K562 (cell line): ENCODE data around the gene IRF5. TPM values are rescaled to one million over a fixed set of nuclear protein-coding genes. Genes with fewer than 3 reads are reported as not detected.
A peak's percentile ranks its signal among the peaks of the same experiment; 100 is the strongest.

Experiments
- ATAC-seq: fragments of 200-7000 bp; cut with Tn5 transposase; 3 replicates; pipeline ENCODE4 v1.9.1; 2020; ENCODE audit warnings: moderate library complexity
- BruUV-seq: library from RNA; stranded (reverse); fragments of 400-500 nt; replicated peaks from 2 replicates; lab custom pipeline; 2021; lab: Mats Ljungman, UMichigan
- CTCF ChIA-PET: fragments of 300-600 bp; formaldehyde crosslinking; extraction: SDS; loops from one replicate; lab custom pipeline; 2021; ENCODE audit warnings: low intra/inter-chr PET ratio; lab: Yijun Ruan, JAX
- POLR2A ChIA-PET: fragments of 300-600, 350-650 bp; sonication (Branson Sonifier 250); formaldehyde crosslinking; extraction: SDS; loops from one replicate; lab custom pipeline; 2021; ENCODE audit warnings: antibody characterized with exemption, inconsistent platforms; lab: Yijun Ruan, JAX
- DNase-seq, 4 experiments: peaks; one replicate each; pipeline versions ENCODE4 v3.0.0 to v3.0.0-alpha.2; 2011 to 2018; ENCODE audit warnings: low spot score in 3 of 4, mixed read lengths in 3 of 4; ENCODE audit errors: extremely low read depth in 1 of 4
- FAIRE-seq: peaks from 2 replicates; lab custom pipeline; 2011; peaks lifted over from hg19 to GRCh38; lab: Jason Lieb, UNC
- H2AFZ ChIP-seq: 2 replicates; pipeline ENCODE4 v1.6.0; 2011; ENCODE audit warnings: low read depth, low read length, control low read depth, inconsistent platforms
- H3K27ac ChIP-seq: fragments of 200-600 bp; 3 replicates; pipeline ENCODE4 v1.8.0; 2011; ENCODE audit warnings: low read depth, mild to moderate bottlenecking, control low read depth, inconsistent platforms, low read length, moderate library complexity, mixed read lengths; ENCODE audit errors: extremely low read depth
- H3K27me3 ChIP-seq, 2 experiments: fragments of 300-600 bp in 1 of 2; 2 replicates in 1 of 2; 3 replicates in 1 of 2; pipeline versions ENCODE4 v1.6.0 to v1.8.0; 2011; ENCODE audit warnings: inconsistent platforms in 2 of 2, low read length in 2 of 2, mild to moderate bottlenecking in 1 of 2, mixed read lengths in 1 of 2, moderate library complexity in 1 of 2; ENCODE audit not compliant: control insufficient read depth in 2 of 2, insufficient read depth in 2 of 2
- H3K36me3 ChIP-seq: fragments of 300-600 bp; 3 replicates; pipeline ENCODE4 v1.8.0; 2011; ENCODE audit warnings: mild to moderate bottlenecking, low read length, inconsistent platforms; ENCODE audit not compliant: control insufficient read depth, insufficient read depth
- H3K4me1 ChIP-seq, 2 experiments: fragments of 200-600 bp in 1 of 2; replicated peaks in 1 of 2; 2 replicates in 1 of 2; 3 replicates in 1 of 2; pipeline versions ENCODE4 v1.5.1 to v1.8.0; 2011; ENCODE audit warnings: inconsistent platforms in 2 of 2, low read length in 2 of 2, mild to moderate bottlenecking in 1 of 2, mixed read lengths in 1 of 2, moderate library complexity in 1 of 2; ENCODE audit not compliant: control insufficient read depth in 2 of 2, insufficient read depth in 2 of 2
- H3K4me2 ChIP-seq: 2 replicates; pipeline ENCODE4 v1.6.1; 2011; ENCODE audit warnings: low read length, control low read depth, inconsistent platforms, mixed read lengths; ENCODE audit not compliant: insufficient read depth
- H3K4me3 ChIP-seq: fragments of 200-600 bp; sonication (generic), shearing (Covaris generic); 2 replicates; pipeline ENCODE4 v1.5.1; 2016; ENCODE audit warnings: control low read depth, inconsistent platforms
- H3K79me2 ChIP-seq: fragments of 200-600 bp; 3 replicates; pipeline ENCODE4 v1.8.0; 2011; ENCODE audit warnings: low read length, inconsistent platforms; ENCODE audit not compliant: control insufficient read depth, insufficient read depth
- H3K9ac ChIP-seq, 2 experiments: 2 replicates each; pipeline versions ENCODE4 v1.6.0 to v1.6.1; 2011; ENCODE audit warnings: low read depth in 2 of 2, low read length in 2 of 2, control low read depth in 1 of 2, inconsistent platforms in 1 of 2, mild to moderate bottlenecking in 1 of 2, mixed read lengths in 1 of 2; ENCODE audit not compliant: insufficient read depth in 1 of 2
- H3K9me1 ChIP-seq: one replicate; pipeline ENCODE4 v1.6.0; 2011; ENCODE audit warnings: inconsistent platforms, mild to moderate bottlenecking, low read length, moderate library complexity; ENCODE audit not compliant: control insufficient read depth, insufficient read depth
- H3K9me3 ChIP-seq: replicated peaks from 2 replicates; pipeline ENCODE4 v1.5.1; 2011; ENCODE audit warnings: low read depth, low read length, inconsistent platforms; ENCODE audit not compliant: control insufficient read depth, insufficient read depth
- H4K20me1 ChIP-seq: replicated peaks from 2 replicates; pipeline ENCODE4 v1.6.1; 2011; ENCODE audit warnings: low read length, inconsistent platforms, mixed read lengths; ENCODE audit not compliant: control insufficient read depth, insufficient read depth
- ARID1B ChIP-seq: fragments of 450-650 bp; IDR thresholded peaks from 2 replicates; pipeline ENCODE4 v1.6.1; 2016; ENCODE audit warnings: antibody characterized with exemption, mild to moderate bottlenecking, inconsistent platforms
- HNRNPL ChIP-seq: fragments of 200-400 bp; formaldehyde crosslinking; IDR thresholded peaks from 2 replicates; pipeline ENCODE4 v1.6.1; 2017; ENCODE audit warnings: low read depth, mild to moderate bottlenecking, low read length
- RB1 ChIP-seq: fragments of 450-650 bp; IDR thresholded peaks from 2 replicates; pipeline ENCODE4 v1.6.1; 2017; ENCODE audit warnings: low read depth, mild to moderate bottlenecking
- SAP30 ChIP-seq: fragments of 200-600 bp; sonication (generic); IDR thresholded peaks from 2 replicates; pipeline ENCODE4 v1.6.1; 2012; ENCODE audit warnings: borderline replicate concordance, low read depth, mild to moderate bottlenecking, moderate library complexity, low read length, control low read depth, inconsistent platforms; ENCODE audit not compliant: insufficient read depth, poor library complexity, severe bottlenecking
- ZNF133 ChIP-seq: fragments of 250-450 bp; sonication (Bioruptor Pico); IDR thresholded peaks from 2 replicates; pipeline ENCODE4 v1.4.0; 2020; ENCODE audit warnings: mild to moderate bottlenecking
- ZNF140 ChIP-seq: fragments of 250-450 bp; sonication (Bioruptor Pico); IDR thresholded peaks from 2 replicates; pipeline ENCODE4 v1.8.0; 2021; ENCODE audit warnings: moderate library complexity, mild to moderate bottlenecking, inconsistent platforms
- ZNF551 ChIP-seq: fragments of 250-450 bp; sonication (Bioruptor Pico); IDR thresholded peaks from 2 replicates; pipeline ENCODE4 v1.5.0; 2021; ENCODE audit warnings: mild to moderate bottlenecking, moderate library complexity
- WGBS: fragments of 100-300 bp; shearing (Covaris generic); methylation state at CpG from one replicate; pipeline ENCODE4 v1.1.6; 2016; ENCODE audit warnings: low coverage, mixed read lengths; ENCODE audit not compliant: insufficient coverage; ENCODE audit errors: missing lambda C conversion rate; 5-methylcytosine and 5-hydroxymethylcytosine counted together
- in situ Hi-C: fragments of 300-500 bp; cut with MboI; formaldehyde crosslinking; loops from 4 replicates; pipeline ENCODE4 v1.15.0; 2018; ENCODE audit warnings: inconsistent platforms, mixed read lengths
- intact Hi-C: fragments of 100-400 bp; cut with micrococcal nuclease; formaldehyde crosslinking; loops from 2 replicates; pipeline ENCODE4 v1.14.2; 2022
- polyA plus RNA-seq, 8 experiments: library from polyadenylated mRNA; depleted of rRNA in 4 of 8; stranded (reverse) in 5 of 8; unstranded in 3 of 8; fragments of >200 nt; fragmentation: Nextera tagmentation in 2 of 8; fragmentation: Illumina TruSeq in 1 of 8; extraction: Ambion mirVana in 2 of 8; extraction: Trizol in 1 of 8; gene quantifications; 2 replicates each; pipeline versions ENCODE4 v1.2.1 to v1.2.3, GENCODE V29; 2011 to 2014; ENCODE audit warnings: inconsistent platforms in 1 of 8, missing spikeins in 1 of 8
- total RNA-seq, 7 experiments: library from RNA; depleted of rRNA in 6 of 7; stranded (reverse); fragments of >200 nt in 6 of 7; fragmentation: Illumina TruSeq in 2 of 7; extraction: Trizol in 2 of 7; gene quantifications; 2 replicates each; pipeline versions ENCODE4 v1.2.1 to v1.2.3, GENCODE V29; 2011 to 2021; ENCODE audit warnings: low replicate concordance in 1 of 7
- TF ChIP-seq, protein P1 (sequence below): sonication (generic); formaldehyde crosslinking; IDR thresholded peaks from 2 replicates; pipeline ENCODE4 v1.8.0; 2022; ENCODE audit warnings: missing genetic modification reagents, mild to moderate bottlenecking, borderline replicate concordance
- TF ChIP-seq, protein P2 (sequence below): fragments of 450-650 bp; IDR thresholded peaks from 2 replicates; pipeline ENCODE4 v1.6.1; 2016; ENCODE audit warnings: low read depth

The IRF5 gene
- total and polyA plus RNA-seq, 9 of the 15 experiments (the other 6 are each of a cell fraction or from before 2014, with no cell fraction given) = 0.04 TPM; not detected in 8

DNA sequence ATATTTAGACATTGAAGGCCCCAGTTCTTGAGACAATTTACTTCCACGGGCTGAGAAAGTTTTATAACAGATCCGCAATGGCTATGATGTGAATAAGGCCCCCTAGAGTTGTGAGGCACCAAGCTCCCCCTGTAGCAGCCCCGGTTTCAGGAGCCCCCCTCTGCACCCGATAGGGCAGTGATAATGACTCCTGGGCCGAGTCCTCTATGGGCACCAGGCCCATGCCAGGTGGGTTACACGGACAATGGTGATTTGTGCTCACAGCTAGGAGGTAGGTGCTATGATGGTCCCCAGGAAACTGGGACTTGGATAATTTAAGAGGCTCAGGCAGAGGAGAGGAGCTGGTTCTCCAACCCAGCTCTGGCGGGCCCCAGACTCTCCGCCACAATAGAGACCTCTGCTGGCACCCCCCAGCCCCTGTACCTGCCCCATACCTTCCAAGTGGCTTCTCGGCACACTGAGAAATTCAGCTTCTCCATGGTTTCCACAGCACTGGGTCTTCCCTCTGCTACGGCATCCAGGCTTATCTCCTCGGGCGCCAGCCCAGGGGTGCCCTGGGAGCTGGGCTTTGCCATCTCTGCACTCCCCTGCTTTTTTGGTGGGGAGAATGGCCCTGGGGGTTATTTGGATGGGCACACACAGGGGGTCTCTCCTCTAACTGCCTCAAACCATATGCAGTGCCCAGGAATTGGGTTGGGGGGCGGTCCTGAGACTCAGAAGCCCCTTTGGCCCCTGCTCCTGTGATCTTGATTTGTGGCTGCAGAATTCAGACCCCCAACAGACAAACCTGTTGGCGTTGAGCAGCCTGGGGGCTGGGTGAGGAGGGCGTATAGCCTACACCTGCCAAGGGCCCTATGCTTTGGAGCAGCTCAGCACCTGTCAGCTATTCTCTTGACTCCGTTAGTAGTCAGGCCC, 15.0 kb upstream of the IRF5 start:
- WGBS = 2% methylated on average over 16 of the region's 16 CpGs
- intact Hi-C loops (loop anchor here (5.0 kb wide), 1 partner anchor 290 kb away; no protein-coding TSS in a partner anchor), in situ Hi-C loops (no loop called here)
- no peak overlapping the region for H3K9ac ChIP-seq
- no peaks in the 10 kb centered on the region for H4K20me1 ChIP-seq
- H2AFZ ChIP-seq = no peak overlapping the region
- ATAC-seq (peak; percentile 16), FAIRE-seq (no peak), DNase-seq (no peak)
- H3K79me2 ChIP-seq = no peaks in the 10 kb centered on the region
- no peaks in the 10 kb centered on the region for H3K9me1 ChIP-seq
- no peaks in the 10 kb centered on the region for H3K4me1 ChIP-seq
- no TSS peak for BruUV-seq
- no peak overlapping the region for H3K4me2 ChIP-seq
- CTCF ChIA-PET = no interaction called here
- no peaks in the 10 kb centered on the region for H3K36me3 ChIP-seq
- H3K27ac ChIP-seq = no peak overlapping the region
- no peaks in the 10 kb centered on the region for H3K9me3 ChIP-seq
- H3K27me3 ChIP-seq = peaks cover 57 to 63% of the 10 kb centered on the region in 2 experiments
- POLR2A ChIA-PET = interaction anchor here (0.9 to 2.1 kb wide), 6 partner anchors 9 to 28 kb away, joined by 3 to 10 read pairs (median 5); no protein-coding TSS in a partner anchor
- H3K4me3 ChIP-seq = no peak overlapping the region
- TF ChIP-seq ZNF133 (CRISPR knock-in tag) (no peak), HNRNPL (no peak), RB1 (no peak), SAP30 (no peak), ZNF140 (CRISPR knock-in tag) (no peak), ZNF551 (CRISPR knock-in tag) (no peak), ARID1B (no peak)
- TF ChIP-seq, protein P1, sequence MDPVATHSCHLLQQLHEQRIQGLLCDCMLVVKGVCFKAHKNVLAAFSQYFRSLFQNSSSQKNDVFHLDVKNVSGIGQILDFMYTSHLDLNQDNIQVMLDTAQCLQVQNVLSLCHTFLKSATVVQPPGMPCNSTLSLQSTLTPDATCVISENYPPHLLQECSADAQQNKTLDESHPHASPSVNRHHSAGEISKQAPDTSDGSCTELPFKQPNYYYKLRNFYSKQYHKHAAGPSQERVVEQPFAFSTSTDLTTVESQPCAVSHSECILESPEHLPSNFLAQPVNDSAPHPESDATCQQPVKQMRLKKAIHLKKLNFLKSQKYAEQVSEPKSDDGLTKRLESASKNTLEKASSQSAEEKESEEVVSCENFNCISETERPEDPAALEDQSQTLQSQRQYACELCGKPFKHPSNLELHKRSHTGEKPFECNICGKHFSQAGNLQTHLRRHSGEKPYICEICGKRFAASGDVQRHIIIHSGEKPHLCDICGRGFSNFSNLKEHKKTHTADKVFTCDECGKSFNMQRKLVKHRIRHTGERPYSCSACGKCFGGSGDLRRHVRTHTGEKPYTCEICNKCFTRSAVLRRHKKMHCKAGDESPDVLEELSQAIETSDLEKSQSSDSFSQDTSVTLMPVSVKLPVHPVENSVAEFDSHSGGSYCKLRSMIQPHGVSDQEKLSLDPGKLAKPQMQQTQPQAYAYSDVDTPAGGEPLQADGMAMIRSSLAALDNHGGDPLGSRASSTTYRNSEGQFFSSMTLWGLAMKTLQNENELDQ (CRISPR knock-in tag) = no peak
- TF ChIP-seq, protein P2, sequence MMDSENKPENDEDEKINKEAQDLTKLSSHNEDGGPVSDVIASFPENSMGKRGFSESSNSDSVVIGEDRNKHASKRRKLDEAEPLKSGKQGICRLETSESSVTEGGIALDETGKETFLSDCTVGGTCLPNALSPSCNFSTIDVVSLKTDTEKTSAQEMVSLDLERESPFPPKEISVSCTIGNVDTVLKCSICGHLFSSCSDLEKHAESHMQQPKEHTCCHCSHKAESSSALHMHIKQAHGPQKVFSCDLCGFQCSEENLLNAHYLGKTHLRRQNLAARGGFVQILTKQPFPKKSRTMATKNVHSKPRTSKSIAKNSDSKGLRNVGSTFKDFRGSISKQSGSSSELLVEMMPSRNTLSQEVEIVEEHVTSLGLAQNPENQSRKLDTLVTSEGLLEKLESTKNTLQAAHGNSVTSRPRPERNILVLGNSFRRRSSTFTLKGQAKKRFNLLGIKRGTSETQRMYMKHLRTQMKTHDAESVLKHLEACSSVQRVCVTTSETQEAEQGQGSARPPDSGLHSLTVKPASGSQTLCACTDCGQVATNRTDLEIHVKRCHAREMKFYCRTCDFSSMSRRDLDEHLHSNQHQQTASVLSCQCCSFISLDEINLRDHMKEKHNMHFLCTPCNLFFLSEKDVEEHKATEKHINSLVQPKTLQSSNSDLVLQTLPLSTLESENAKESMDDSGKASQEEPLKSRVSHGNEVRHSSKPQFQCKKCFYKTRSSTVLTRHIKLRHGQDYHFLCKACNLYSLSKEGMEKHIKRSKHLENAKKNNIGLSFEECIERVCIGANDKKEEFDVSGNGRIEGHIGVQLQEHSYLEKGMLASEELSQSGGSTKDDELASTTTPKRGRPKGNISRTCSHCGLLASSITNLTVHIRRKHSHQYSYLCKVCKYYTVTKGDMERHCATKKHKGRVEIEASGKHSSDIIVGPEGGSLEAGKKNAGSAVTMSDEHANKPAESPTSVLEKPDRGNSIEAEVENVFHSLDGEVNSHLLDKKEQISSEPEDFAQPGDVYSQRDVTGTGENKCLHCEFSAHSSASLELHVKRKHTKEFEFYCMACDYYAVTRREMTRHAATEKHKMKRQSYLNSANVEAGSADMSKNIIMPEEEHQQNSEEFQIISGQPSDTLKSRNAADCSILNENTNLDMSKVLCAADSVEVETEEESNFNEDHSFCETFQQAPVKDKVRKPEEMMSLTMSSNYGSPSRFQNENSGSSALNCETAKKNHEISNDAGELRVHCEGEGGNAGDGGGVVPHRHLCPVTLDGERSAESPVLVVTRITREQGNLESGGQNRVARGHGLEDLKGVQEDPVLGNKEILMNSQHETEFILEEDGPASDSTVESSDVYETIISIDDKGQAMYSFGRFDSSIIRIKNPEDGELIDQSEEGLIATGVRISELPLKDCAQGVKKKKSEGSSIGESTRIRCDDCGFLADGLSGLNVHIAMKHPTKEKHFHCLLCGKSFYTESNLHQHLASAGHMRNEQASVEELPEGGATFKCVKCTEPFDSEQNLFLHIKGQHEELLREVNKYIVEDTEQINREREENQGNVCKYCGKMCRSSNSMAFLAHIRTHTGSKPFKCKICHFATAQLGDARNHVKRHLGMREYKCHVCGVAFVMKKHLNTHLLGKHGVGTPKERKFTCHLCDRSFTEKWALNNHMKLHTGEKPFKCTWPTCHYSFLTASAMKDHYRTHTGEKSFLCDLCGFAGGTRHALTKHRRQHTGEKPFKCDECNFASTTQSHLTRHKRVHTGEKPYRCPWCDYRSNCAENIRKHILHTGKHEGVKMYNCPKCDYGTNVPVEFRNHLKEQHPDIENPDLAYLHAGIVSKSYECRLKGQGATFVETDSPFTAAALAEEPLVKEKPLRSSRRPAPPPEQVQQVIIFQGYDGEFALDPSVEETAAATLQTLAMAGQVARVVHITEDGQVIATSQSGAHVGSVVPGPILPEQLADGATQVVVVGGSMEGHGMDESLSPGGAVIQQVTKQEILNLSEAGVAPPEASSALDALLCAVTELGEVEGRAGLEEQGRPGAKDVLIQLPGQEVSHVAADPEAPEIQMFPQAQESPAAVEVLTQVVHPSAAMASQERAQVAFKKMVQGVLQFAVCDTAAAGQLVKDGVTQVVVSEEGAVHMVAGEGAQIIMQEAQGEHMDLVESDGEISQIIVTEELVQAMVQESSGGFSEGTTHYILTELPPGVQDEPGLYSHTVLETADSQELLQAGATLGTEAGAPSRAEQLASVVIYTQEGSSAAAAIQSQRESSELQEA = no peak
